Activated T-cell treated with anti-CD3 and anti-CD28 coated beads, Interleukin-2, amount 50 U/mL, for 72 hours (primary cell): ENCODE results near the gene SIGMAR1. TPM values are rescaled to one million over a fixed set of nuclear protein-coding genes. Genes with fewer than 3 reads are reported as not detected.

Experiments used
- ATAC-seq, 2 donors: fragments of 150-1000 bp; cut with Tn5 transposase; replicated peaks in 1 of 2; 2 replicates each; pipeline ENCODE4 v1.10.0; 2021; ENCODE audit warnings: moderate library complexity in 2 of 2, mild to moderate bottlenecking in 1 of 2
- DNase-seq, 2 donors: peaks; one replicate each; pipeline ENCODE4 v3.0.0; 2021 to 2022; ENCODE audit warnings: mixed read lengths in 1 of 2
- H3K27ac Mint-ChIP-seq: one replicate; pipeline ENCODE4 v1.8.0; 2022; ENCODE audit warnings: mild to moderate bottlenecking, moderate library complexity, mixed read lengths
- H3K27me3 Mint-ChIP-seq: one replicate; pipeline ENCODE4 v1.8.0; 2022; ENCODE audit warnings: low read depth, mixed read lengths
- H3K36me3 Mint-ChIP-seq, 2 donors: one replicate each; pipeline ENCODE4 v1.8.0; 2022; ENCODE audit warnings: mixed read lengths in 2 of 2, mild to moderate bottlenecking in 1 of 2; ENCODE audit not compliant: insufficient read depth in 2 of 2
- H3K4me1 Mint-ChIP-seq: one replicate; pipeline ENCODE4 v1.8.0; 2022; ENCODE audit warnings: low read depth, mixed read lengths
- H3K4me3 Mint-ChIP-seq, 2 donors: one replicate each; pipeline ENCODE4 v1.8.0; 2022; ENCODE audit warnings: mild to moderate bottlenecking in 2 of 2, mixed read lengths in 2 of 2, moderate library complexity in 2 of 2
- H3K9me3 Mint-ChIP-seq, 2 donors: one replicate each; pipeline ENCODE4 v1.8.0; 2022; ENCODE audit warnings: mixed read lengths in 2 of 2
- total RNA-seq, 2 donors: library from RNA; stranded (reverse); gene quantifications; one replicate each; pipeline ENCODE4 v1.2.3, GENCODE V29; 2022

SIGMAR1 gene
- total RNA-seq, 2 donors from 2014 or later = 44.2 to 61.0 TPM

- no peaks in the 10 kb centered on the region for H3K36me3 Mint-ChIP-seq
- ATAC-seq = no peak
- no peaks in the 10 kb centered on the region for H3K9me3 Mint-ChIP-seq
- H3K27me3 Mint-ChIP-seq = peaks cover 12% of the 10 kb centered on the region
- no peak overlapping the region for H3K27ac Mint-ChIP-seq
- peak overlapping the region; percentile 9 to 14 for H3K4me3 Mint-ChIP-seq
- H3K4me1 Mint-ChIP-seq = peaks cover 60% of the 10 kb centered on the region
- DNase-seq = no peak
Observed at GRCh38 chr9:34634551-34635248, 2.9 kb downstream of the SIGMAR1 start.

DNA sequence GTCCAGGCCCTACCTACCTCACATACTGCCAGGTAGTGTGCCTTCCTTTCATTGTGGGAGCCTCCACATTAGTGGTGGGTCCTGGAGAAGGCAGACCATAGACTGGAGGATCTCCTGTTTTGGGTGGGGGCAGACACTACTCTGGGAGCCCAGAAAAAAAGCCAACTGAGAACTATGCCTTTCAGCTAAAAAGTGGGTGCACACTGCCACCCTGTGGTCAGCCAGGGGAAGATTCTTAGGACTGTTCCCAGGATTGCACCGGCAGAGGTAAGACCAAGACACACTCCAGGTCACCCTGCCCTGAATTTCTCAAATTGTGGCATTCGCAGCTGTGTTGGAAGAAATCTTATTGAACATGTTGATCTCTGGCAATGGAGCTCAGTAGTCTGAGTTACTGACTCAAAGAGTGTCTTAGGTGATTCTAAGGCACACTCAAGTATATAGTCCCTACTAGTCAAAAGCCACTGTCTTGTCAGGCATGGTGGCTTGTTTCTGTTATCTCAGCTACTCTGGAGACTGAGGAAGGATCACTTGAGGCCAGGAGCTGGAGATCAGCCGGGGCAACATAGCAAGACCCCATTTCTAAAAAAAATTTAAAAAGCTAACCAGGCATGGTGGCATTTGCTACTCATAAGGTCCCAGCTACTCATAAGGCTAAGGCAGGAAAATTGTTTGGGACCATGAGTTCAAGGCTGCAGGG lies 3.6 kb downstream of the SIGMAR1 start:
- DNase-seq (peak; percentile 76 to 80), ATAC-seq (peak; percentile 14 to 26)
- no peaks in the 10 kb centered on the region for H3K36me3 Mint-ChIP-seq
- H3K9me3 Mint-ChIP-seq = no peaks in the 10 kb centered on the region
- no peak overlapping the region for H3K4me3 Mint-ChIP-seq
- peaks cover 19% of the 10 kb centered on the region for H3K27me3 Mint-ChIP-seq
- H3K4me1 Mint-ChIP-seq = peaks cover 66% of the 10 kb centered on the region
- H3K27ac Mint-ChIP-seq = peak overlapping the region; percentile 24

GRCh38 chr9:34633166-34633565 lies 4.4 kb downstream of the SIGMAR1 start:
- Mint-ChIP-seq H3K27ac (no peak overlapping the region), H3K36me3 (peaks cover 0 to 2% of the 10 kb centered on the region in 2 donors), H3K27me3 (peaks cover 26% of the 10 kb centered on the region), H3K4me1 (peaks cover 64% of the 10 kb centered on the region), H3K4me3 (no peak overlapping the region), H3K9me3 (no peaks in the 10 kb centered on the region)
- ATAC-seq = no peak
- DNase-seq = no peak

- Mint-ChIP-seq H3K9me3 (no peaks in the 10 kb centered on the region), H3K4me1 (peaks cover 49% of the 10 kb centered on the region), H3K27me3 (peaks cover 52% of the 10 kb centered on the region), H3K4me3 (peak overlapping the region; percentile 24 to 49), H3K27ac (no peak overlapping the region), H3K36me3 (peaks cover 0 to 2% of the 10 kb centered on the region in 2 donors)
- DNase-seq (no peak), ATAC-seq (no peak)
Observed at GRCh38 chr9:34630402-34631154, 7.0 kb downstream of the SIGMAR1 start.

GRCh38 chr9:34629491-34629808 lies 8.1 kb downstream of the SIGMAR1 start:
- no peak overlapping the region for H3K27ac Mint-ChIP-seq
- peak overlapping the region; percentile 67 to 86 for H3K4me3 Mint-ChIP-seq
- peaks cover 0 to 2% of the 10 kb centered on the region in 2 donors for H3K36me3 Mint-ChIP-seq
- H3K27me3 Mint-ChIP-seq = peaks cover 59% of the 10 kb centered on the region
- H3K4me1 Mint-ChIP-seq = peaks cover 37% of the 10 kb centered on the region
- H3K9me3 Mint-ChIP-seq = no peaks in the 10 kb centered on the region
- DNase-seq = no peak
- ATAC-seq = no peak

- Mint-ChIP-seq H3K27ac (no peak within 1 kb of the TSS), H3K4me1 (peaks cover 34% of the 10 kb centered on the region), H3K9me3 (no peaks in the 10 kb centered on the region), H3K36me3 (peaks cover 0 to 2% of the 10 kb centered on the region in 2 donors), H3K27me3 (peaks cover 62% of the 10 kb centered on the region), H3K4me3 (peak within 1 kb of the TSS; percentile 82 to 86)
- DNase-seq (peak; percentile 55 to 59), ATAC-seq (peak; percentile 85 to 88)
Observed at GRCh38 chr9:34628656-34629490, 8.7 kb downstream of the SIGMAR1 start, which contains the start of gene ARID3C. Gene ARID3C (minus strand): TSS chr9:34629066. CDS start chr9:34628014, 1,052 bp downstream.

DNA sequence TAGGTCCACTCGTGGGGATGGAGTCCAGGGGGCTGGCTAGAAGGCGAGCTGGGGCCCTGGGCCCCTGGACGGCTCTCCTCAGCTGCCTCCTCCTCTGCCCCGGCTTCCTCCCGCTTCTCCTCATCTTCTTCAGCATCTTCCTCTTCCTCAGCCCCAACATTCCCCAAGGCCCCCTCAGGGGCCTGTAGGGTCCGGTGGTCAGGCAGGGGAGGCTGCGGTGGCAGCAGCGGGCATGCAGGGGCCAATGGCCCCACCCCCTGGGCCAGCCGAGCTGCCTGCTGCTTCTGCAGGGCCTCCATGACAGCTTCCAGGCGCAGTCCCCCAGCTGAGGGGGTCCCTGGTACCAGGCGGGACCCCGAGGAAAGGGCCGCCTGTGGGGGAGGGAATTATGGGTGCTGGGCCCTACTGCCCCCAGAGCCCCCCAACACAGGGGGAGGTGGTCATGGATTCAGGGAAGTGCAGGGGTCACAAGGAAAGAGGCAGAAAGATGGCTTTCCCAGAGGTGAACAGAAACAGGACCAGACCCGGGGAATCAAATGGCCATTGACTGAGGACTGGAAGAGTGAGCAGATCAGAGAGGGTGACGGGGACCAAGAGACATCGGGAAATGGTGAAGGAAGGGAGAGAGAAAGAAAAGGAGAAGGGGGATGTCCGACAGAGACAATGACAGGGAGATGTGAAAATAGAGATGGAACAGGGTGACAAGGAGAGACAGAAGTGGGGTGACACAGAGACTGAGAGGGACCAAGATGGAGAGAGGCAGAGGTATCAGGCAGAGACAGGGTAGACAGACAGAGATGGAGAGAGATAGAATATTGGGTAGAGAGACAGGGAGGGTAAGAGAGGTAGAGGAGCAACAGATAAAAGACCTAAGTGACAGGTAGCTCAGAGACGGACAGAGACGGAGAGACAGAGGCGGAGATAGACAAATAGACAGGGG lies 9.6 kb downstream of the SIGMAR1 start:
- peak; percentile 2 to 4 for ATAC-seq
- peaks cover 0 to 2% of the 10 kb centered on the region in 2 donors for H3K36me3 Mint-ChIP-seq
- H3K27me3 Mint-ChIP-seq = peaks cover 71% of the 10 kb centered on the region

GRCh38 chr9:34625186-34625486 lies 12.5 kb downstream of the SIGMAR1 start:
- peaks cover 32% of the 10 kb centered on the region for H3K4me1 Mint-ChIP-seq
- peaks cover 0 to 5% of the 10 kb centered on the region in 2 donors for H3K36me3 Mint-ChIP-seq
- no peak overlapping the region for H3K27ac Mint-ChIP-seq
- ATAC-seq (no peak), DNase-seq (no peak)
- no peak overlapping the region for H3K4me3 Mint-ChIP-seq
- H3K27me3 Mint-ChIP-seq = peaks cover 75% of the 10 kb centered on the region
- no peaks in the 10 kb centered on the region for H3K9me3 Mint-ChIP-seq

More for the DNA sequence above, 9.6 kb downstream of the SIGMAR1 start:
- DNase-seq = no peak
- Mint-ChIP-seq H3K27ac (no peak overlapping the region), H3K9me3 (no peaks in the 10 kb centered on the region), H3K4me3 (peak overlapping the region; percentile 82 to 83), H3K4me1 (peaks cover 33% of the 10 kb centered on the region)

- ATAC-seq (no peak), DNase-seq (no peak)
- H3K36me3 Mint-ChIP-seq = peaks cover 0 to 5% of the 10 kb centered on the region in 2 donors
- no peak overlapping the region for H3K27ac Mint-ChIP-seq
- peaks cover 70% of the 10 kb centered on the region for H3K27me3 Mint-ChIP-seq
- no peaks in the 10 kb centered on the region for H3K9me3 Mint-ChIP-seq
- peaks cover 32% of the 10 kb centered on the region for H3K4me1 Mint-ChIP-seq
- H3K4me3 Mint-ChIP-seq = no peak overlapping the region
Observed at GRCh38 chr9:34624475-34625185, 13.0 kb downstream of the SIGMAR1 start.

DNA sequence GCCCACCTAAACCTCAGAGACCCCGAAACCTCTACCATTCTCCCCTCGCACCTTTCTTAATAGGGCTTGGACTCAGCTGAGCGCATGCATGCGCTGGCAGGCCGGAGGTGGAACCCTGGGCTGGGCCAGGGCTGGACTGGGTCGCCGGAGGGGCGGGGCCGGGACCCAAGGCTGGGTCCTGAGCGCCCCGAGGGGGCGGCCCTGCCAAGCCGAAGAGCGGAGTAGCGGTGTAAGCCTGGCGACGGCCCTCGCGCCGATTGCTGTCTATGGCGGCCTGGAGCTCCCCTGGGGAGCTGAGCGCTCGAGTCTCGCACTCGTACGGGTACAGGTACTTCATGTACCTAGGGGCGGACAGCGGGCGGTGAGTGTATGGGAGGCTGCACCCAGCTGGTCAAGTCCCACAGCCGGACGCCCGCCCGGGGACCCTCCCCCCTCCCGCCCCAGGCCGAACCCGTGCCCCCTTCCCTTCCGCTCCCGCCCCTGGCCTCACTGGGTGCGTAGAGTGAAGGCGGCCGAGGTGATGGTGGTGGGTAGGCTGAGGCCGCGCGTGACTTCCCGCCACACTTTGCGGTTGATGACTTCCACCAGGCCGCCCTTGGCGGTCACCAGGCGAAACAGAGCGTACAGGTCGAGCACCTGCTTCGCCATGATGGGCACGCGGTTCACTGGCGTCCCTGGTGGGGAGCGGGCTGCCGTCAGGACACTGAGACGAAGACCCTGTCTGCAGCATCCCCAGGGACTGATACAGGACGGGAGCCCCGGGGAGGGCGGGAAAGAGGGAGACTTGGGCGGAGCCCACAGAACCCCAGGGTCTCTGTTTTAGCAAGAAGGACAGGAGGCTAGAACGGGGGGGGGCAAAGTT lies 14.0 kb downstream of the SIGMAR1 start:
- peaks cover 61% of the 10 kb centered on the region for H3K27me3 Mint-ChIP-seq
- H3K27ac Mint-ChIP-seq = no peak overlapping the region
- peaks cover 34% of the 10 kb centered on the region for H3K4me1 Mint-ChIP-seq
- DNase-seq (peak; percentile 26 to 35), ATAC-seq (peak in 1 of 2 donors; percentile 7)
- peak overlapping the region; percentile 22 to 60 for H3K4me3 Mint-ChIP-seq
- peaks cover 0 to 5% of the 10 kb centered on the region in 2 donors for H3K36me3 Mint-ChIP-seq
- H3K9me3 Mint-ChIP-seq = no peaks in the 10 kb centered on the region
